K562 (cell line): ENCODE data around the gene CCNY. TPM values are rescaled to one million over a fixed set of nuclear protein-coding genes. Genes with fewer than 3 reads are reported as not detected.

Source experiments
- BHLHE40 ChIP-seq: IDR thresholded peaks from 2 replicates; pipeline ENCODE4 v1.6.1; 2011; ENCODE audit warnings: low read length, improper control_type of control experiment
- CXXC5 ChIP-seq: fragments of 250-450 bp; sonication (Bioruptor Pico); IDR thresholded peaks from 2 replicates; pipeline ENCODE4 v1.8.0; 2022; ENCODE audit warnings: inconsistent platforms, mild to moderate bottlenecking, moderate library complexity
- DNMT1 ChIP-seq: fragments of 450-650 bp; IDR thresholded peaks from 2 replicates; pipeline ENCODE4 v1.6.1; 2016; ENCODE audit warnings: antibody characterized with exemption, mild to moderate bottlenecking
- DPF2 ChIP-seq: fragments of 450-650 bp; IDR thresholded peaks from 2 replicates; pipeline ENCODE4 v1.6.1; 2016
- EWSR1 ChIP-seq: fragments of 450-650 bp; IDR thresholded peaks from 2 replicates; pipeline ENCODE4 v1.6.1; 2018; ENCODE audit warnings: borderline replicate concordance, mild to moderate bottlenecking, low read depth, moderate library complexity; ENCODE audit not compliant: partially characterized antibody
- FOXA1 ChIP-seq: fragments of 450-650 bp; IDR thresholded peaks from 2 replicates; pipeline ENCODE4 v1.6.1; 2016; ENCODE audit warnings: mild to moderate bottlenecking, borderline replicate concordance
- HNRNPLL ChIP-seq: fragments of 200-400 bp; formaldehyde crosslinking; IDR thresholded peaks from 2 replicates; pipeline ENCODE4 v1.6.1; 2017; ENCODE audit warnings: low read length, low read depth, mild to moderate bottlenecking; ENCODE audit not compliant: poor library complexity, severe bottlenecking
- ILF3 ChIP-seq: fragments of 450-650 bp; IDR thresholded peaks from 2 replicates; pipeline ENCODE4 v1.6.1; 2018; ENCODE audit warnings: antibody characterized with exemption, mild to moderate bottlenecking, moderate library complexity, borderline replicate concordance
- MAZ ChIP-seq, 2 experiments: fragments of 450-650 bp in 1 of 2; sonication (generic) in 1 of 2; formaldehyde crosslinking; IDR thresholded peaks in 1 of 2; conservative IDR thresholded peaks in 1 of 2; 2 replicates each; pipeline versions ENCODE4 v1.4.0 to v1.5.0; 2020; ENCODE audit warnings: mild to moderate bottlenecking in 1 of 2, missing genetic modification reagents in 1 of 2
- MECOM ChIP-seq: fragments of 250-450 bp; sonication (Bioruptor Pico); IDR thresholded peaks from 2 replicates; pipeline ENCODE4 v1.8.0; 2022; ENCODE audit warnings: inconsistent platforms
- NFATC3 ChIP-seq: fragments of 450-650 bp; IDR thresholded peaks from 2 replicates; pipeline ENCODE4 v1.6.1; 2017; ENCODE audit warnings: mild to moderate bottlenecking
- PCBP2 ChIP-seq: fragments of 200-400 bp; formaldehyde crosslinking; IDR thresholded peaks from 2 replicates; pipeline ENCODE4 v1.6.1; 2018; ENCODE audit warnings: low read length, low read depth, mild to moderate bottlenecking, moderate library complexity; ENCODE audit not compliant: poor library complexity, severe bottlenecking
- SMARCA4 ChIP-seq: fragments of 450-650 bp; IDR thresholded peaks from 2 replicates; pipeline ENCODE4 v1.6.1; 2016
- TOE1 ChIP-seq, 2 experiments: fragments of 450-650 bp in 1 of 2; sonication (generic) in 1 of 2; formaldehyde crosslinking in 1 of 2; IDR thresholded peaks; 2 replicates each; pipeline versions ENCODE4 v1.7.1 to v1.8.0; 2016 to 2022; ENCODE audit warnings: borderline replicate concordance in 2 of 2, mild to moderate bottlenecking in 2 of 2, antibody characterized with exemption in 1 of 2, inconsistent platforms in 1 of 2, low read depth in 1 of 2, missing genetic modification reagents in 1 of 2, moderate library complexity in 1 of 2
- ZBTB1 ChIP-seq: sonication (generic); formaldehyde crosslinking; IDR thresholded peaks from 2 replicates; pipeline ENCODE4 v1.8.1; 2023; ENCODE audit warnings: missing genetic modification reagents, low read depth, mild to moderate bottlenecking, borderline replicate concordance
- ZC3H4 ChIP-seq: sonication (generic); formaldehyde crosslinking; IDR thresholded peaks from 2 replicates; pipeline ENCODE4 v1.9.0; 2021; ENCODE audit warnings: missing genetic modification reagents, borderline replicate concordance
- ZNF212 ChIP-seq: fragments of 450-650 bp; formaldehyde crosslinking; IDR thresholded peaks from 2 replicates; pipeline ENCODE4 v1.4.0; 2020; ENCODE audit warnings: mild to moderate bottlenecking
- ZNF77 ChIP-seq: fragments of 250-450 bp; sonication (Bioruptor Pico); IDR thresholded peaks from 2 replicates; pipeline ENCODE4 v1.5.0; 2020
- polyA plus RNA-seq, 8 experiments: library from polyadenylated mRNA; depleted of rRNA in 4 of 8; stranded (reverse) in 5 of 8; unstranded in 3 of 8; fragments of >200 nt; fragmentation: Nextera tagmentation in 2 of 8; fragmentation: Illumina TruSeq in 1 of 8; extraction: Ambion mirVana in 2 of 8; extraction: Trizol in 1 of 8; gene quantifications; 2 replicates each; pipeline versions ENCODE4 v1.2.1 to v1.2.3, GENCODE V29; 2011 to 2014; ENCODE audit warnings: inconsistent platforms in 1 of 8, missing spikeins in 1 of 8
- total RNA-seq, 7 experiments: library from RNA; depleted of rRNA in 6 of 7; stranded (reverse); fragments of >200 nt in 6 of 7; fragmentation: Illumina TruSeq in 2 of 7; extraction: Trizol in 2 of 7; gene quantifications; 2 replicates each; pipeline versions ENCODE4 v1.2.1 to v1.2.3, GENCODE V29; 2011 to 2021; ENCODE audit warnings: low replicate concordance in 1 of 7
- TF ChIP-seq, protein P1 (sequence below): sonication (generic); formaldehyde crosslinking; IDR thresholded peaks from 2 replicates; pipeline ENCODE4 v1.8.0; 2022; ENCODE audit warnings: missing genetic modification reagents, mild to moderate bottlenecking, borderline replicate concordance
- TF ChIP-seq, protein P2 (sequence below): sonication (generic); formaldehyde crosslinking; IDR thresholded peaks from 2 replicates; pipeline ENCODE4 v1.9.0; 2022; ENCODE audit warnings: mild to moderate bottlenecking, missing genetic modification reagents
- TF ChIP-seq, protein P3 (sequence below): fragments of 450-650 bp; IDR thresholded peaks from 2 replicates; pipeline ENCODE4 v1.6.1; 2016; ENCODE audit warnings: low read depth, mild to moderate bottlenecking, moderate library complexity
- TF ChIP-seq, protein P4 (sequence below): fragments of 450-650 bp; formaldehyde crosslinking; IDR thresholded peaks from 2 replicates; pipeline ENCODE4 v1.4.0; 2020; ENCODE audit warnings: mild to moderate bottlenecking, mixed read lengths

CCNY gene
- total and polyA plus RNA-seq, 9 of the 15 experiments (the other 6 are each of a cell fraction or from before 2014, with no cell fraction given): 8.4 to 109 (median 38.6) TPM

DNA sequence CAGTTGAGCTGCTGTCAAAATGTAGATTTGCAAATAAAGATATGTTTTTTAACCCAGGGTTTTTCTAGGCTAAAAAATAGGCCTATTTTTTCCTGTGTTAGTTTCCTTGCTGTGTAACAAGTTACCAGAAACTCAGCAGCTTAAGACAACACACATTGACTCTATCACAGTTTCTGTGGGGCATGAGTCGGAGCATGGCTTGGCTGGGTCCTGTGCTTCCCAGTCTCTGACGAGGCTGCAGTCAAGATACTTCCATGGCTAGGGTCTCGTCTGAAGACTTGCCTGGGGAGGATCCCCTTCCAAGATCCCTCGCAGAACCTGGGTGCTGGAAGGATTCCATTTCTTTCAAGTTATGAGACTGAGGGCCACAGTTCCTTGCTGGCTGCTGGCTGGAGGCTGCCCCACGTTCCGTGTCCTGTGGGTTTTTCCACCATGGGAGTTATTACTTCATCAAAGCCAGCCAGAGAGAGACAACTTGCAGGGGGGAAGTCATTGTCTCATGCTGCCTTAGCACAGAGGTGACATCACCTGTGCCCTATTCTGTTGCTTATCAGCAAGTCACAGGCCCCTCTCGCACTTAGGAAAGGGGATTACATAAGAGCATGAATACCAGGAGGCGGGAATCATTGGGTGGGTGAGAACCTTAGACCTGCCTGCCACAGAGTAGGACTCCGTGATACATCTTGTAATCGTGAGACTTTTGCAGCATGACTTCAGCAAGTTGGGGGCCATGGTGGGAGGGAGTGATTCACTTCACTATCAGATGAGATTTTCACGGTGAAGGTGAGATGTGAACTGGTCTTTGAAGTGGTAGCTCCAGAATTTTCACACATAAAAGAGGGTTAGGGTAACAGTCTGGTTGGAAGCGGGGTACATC lies 77.9 kb downstream of the CCNY start (continued):
- TF ChIP-seq, protein P1, sequence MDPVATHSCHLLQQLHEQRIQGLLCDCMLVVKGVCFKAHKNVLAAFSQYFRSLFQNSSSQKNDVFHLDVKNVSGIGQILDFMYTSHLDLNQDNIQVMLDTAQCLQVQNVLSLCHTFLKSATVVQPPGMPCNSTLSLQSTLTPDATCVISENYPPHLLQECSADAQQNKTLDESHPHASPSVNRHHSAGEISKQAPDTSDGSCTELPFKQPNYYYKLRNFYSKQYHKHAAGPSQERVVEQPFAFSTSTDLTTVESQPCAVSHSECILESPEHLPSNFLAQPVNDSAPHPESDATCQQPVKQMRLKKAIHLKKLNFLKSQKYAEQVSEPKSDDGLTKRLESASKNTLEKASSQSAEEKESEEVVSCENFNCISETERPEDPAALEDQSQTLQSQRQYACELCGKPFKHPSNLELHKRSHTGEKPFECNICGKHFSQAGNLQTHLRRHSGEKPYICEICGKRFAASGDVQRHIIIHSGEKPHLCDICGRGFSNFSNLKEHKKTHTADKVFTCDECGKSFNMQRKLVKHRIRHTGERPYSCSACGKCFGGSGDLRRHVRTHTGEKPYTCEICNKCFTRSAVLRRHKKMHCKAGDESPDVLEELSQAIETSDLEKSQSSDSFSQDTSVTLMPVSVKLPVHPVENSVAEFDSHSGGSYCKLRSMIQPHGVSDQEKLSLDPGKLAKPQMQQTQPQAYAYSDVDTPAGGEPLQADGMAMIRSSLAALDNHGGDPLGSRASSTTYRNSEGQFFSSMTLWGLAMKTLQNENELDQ (CRISPR knock-in tag): no peak
- TF ChIP-seq DPF2 (peak; percentile 95), ZBTB1 (CRISPR knock-in tag) (no peak), EWSR1 (no peak), HNRNPLL (no peak), TOE1 (IDR thresholded peaks at IDR 0.05; ENCODE audit: borderline replicate concordance) (peak; percentile 46; the same call in 1 of the 2 replicates), TOE1 (CRISPR knock-in tag; IDR thresholded peaks at IDR 0.05; ENCODE audit: borderline replicate concordance, low read depth) (no peak), SMARCA4 (peak; percentile 92), NFATC3 (no peak), ZC3H4 (CRISPR knock-in tag) (no peak), CXXC5 (CRISPR knock-in tag) (peak; percentile 83), MECOM (CRISPR knock-in tag) (no peak), DNMT1 (no peak), ZNF77 (CRISPR knock-in tag) (no peak), PCBP2 (no peak), FOXA1 (no peak), MAZ (CRISPR knock-in tag; conservative IDR thresholded peaks at IDR 0.05 in 1 of 2, IDR thresholded peaks at IDR 0.05 in 1 of 2) (0 out of 4 replicates have a peak, but pooled peaks of 1 of the 2 experiments have one; percentile 61), ILF3 (no peak), ZNF212 (CRISPR knock-in tag) (no peak), BHLHE40 (no peak; the same call in 1 of the 2 replicates)
- TF ChIP-seq, protein P2, sequence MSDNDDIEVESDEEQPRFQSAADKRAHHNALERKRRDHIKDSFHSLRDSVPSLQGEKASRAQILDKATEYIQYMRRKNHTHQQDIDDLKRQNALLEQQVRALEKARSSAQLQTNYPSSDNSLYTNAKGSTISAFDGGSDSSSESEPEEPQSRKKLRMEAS (CRISPR knock-in tag): peak; percentile 20; the same call in 1 of the 2 replicates
- TF ChIP-seq, protein P3, sequence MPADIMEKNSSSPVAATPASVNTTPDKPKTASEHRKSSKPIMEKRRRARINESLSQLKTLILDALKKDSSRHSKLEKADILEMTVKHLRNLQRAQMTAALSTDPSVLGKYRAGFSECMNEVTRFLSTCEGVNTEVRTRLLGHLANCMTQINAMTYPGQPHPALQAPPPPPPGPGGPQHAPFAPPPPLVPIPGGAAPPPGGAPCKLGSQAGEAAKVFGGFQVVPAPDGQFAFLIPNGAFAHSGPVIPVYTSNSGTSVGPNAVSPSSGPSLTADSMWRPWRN: no peak
- TF ChIP-seq, protein P4, sequence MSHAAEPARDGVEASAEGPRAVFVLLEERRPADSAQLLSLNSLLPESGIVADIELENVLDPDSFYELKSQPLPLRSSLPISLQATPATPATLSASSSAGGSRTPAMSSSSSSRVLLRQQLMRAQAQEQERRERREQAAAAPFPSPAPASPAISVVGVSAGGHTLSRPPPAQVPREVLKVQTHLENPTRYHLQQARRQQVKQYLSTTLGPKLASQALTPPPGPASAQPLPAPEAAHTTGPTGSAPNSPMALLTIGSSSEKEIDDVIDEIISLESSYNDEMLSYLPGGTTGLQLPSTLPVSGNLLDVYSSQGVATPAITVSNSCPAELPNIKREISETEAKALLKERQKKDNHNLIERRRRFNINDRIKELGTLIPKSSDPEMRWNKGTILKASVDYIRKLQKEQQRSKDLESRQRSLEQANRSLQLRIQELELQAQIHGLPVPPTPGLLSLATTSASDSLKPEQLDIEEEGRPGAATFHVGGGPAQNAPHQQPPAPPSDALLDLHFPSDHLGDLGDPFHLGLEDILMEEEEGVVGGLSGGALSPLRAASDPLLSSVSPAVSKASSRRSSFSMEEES: no peak
